HepG2 (cell line): ENCODE data around the gene ZBTB7B. TPM values are rescaled to one million over a fixed set of nuclear protein-coding genes. Genes with fewer than 3 reads are reported as not detected.

Experiments used
- AKNA ChIP-seq: sonication (generic); formaldehyde crosslinking; IDR thresholded peaks from 2 replicates; pipeline ENCODE4 v1.4.0; 2020; ENCODE audit warnings: missing genetic modification reagents, borderline replicate concordance
- ARID2 ChIP-seq: sonication (generic); formaldehyde crosslinking; IDR thresholded peaks from 2 replicates; pipeline ENCODE4 v1.8.1; 2022; ENCODE audit warnings: mild to moderate bottlenecking, missing genetic modification reagents, borderline replicate concordance
- CCDC6 ChIP-seq: sonication (generic); formaldehyde crosslinking; IDR thresholded peaks from 2 replicates; pipeline ENCODE4 v1.8.1; 2022; ENCODE audit warnings: mild to moderate bottlenecking, missing genetic modification reagents, moderate library complexity
- CREB1 ChIP-seq, 2 experiments: fragments of 450-650 bp in 1 of 2; IDR thresholded peaks; 2 replicates each; pipeline ENCODE4 v1.6.1; 2016 to 2017; ENCODE audit warnings: control low read depth in 1 of 2, mild to moderate bottlenecking in 1 of 2, missing compliant biosample characterization in 1 of 2, missing genetic modification characterization in 1 of 2
- DPF2 ChIP-seq: sonication (generic); formaldehyde crosslinking; IDR thresholded peaks from 2 replicates; pipeline ENCODE4 v1.4.0; 2020; ENCODE audit warnings: mild to moderate bottlenecking, low read depth, missing genetic modification reagents, borderline replicate concordance
- EED ChIP-seq: sonication (generic); formaldehyde crosslinking; IDR thresholded peaks from 2 replicates; pipeline ENCODE4 v1.5.0; 2020; ENCODE audit warnings: mild to moderate bottlenecking, missing genetic modification reagents
- FOXO4 ChIP-seq: sonication (generic); formaldehyde crosslinking; conservative IDR thresholded peaks from 2 replicates; pipeline ENCODE4 v1.8.1; 2023; ENCODE audit warnings: missing genetic modification reagents
- HNRNPLL ChIP-seq: fragments of 200-400 bp; formaldehyde crosslinking; IDR thresholded peaks from 2 replicates; pipeline ENCODE4 v1.6.1; 2017; ENCODE audit warnings: mild to moderate bottlenecking, low read depth, low read length; ENCODE audit not compliant: poor library complexity, severe bottlenecking
- PATZ1 ChIP-seq: sonication (generic); formaldehyde crosslinking; IDR thresholded peaks from 2 replicates; pipeline ENCODE4 v1.4.0; 2020; ENCODE audit warnings: missing genetic modification reagents
- SETDB1 ChIP-seq: sonication (generic); formaldehyde crosslinking; IDR thresholded peaks from 2 replicates; pipeline ENCODE4 v1.5.1; 2020; ENCODE audit warnings: missing genetic modification reagents, mild to moderate bottlenecking, borderline replicate concordance
- YEATS4 ChIP-seq: sonication (generic); formaldehyde crosslinking; IDR thresholded peaks from 2 replicates; pipeline ENCODE4 v1.4.0; 2020; ENCODE audit warnings: missing genetic modification reagents, borderline replicate concordance
- ZNF496 ChIP-seq: sonication (generic); formaldehyde crosslinking; IDR thresholded peaks from 2 replicates; pipeline ENCODE4 v1.8.1; 2023; ENCODE audit warnings: mild to moderate bottlenecking, moderate library complexity, missing genetic modification reagents; ENCODE audit not compliant: insufficient replicate concordance
- ZNF513 ChIP-seq: sonication (generic); formaldehyde crosslinking; conservative IDR thresholded peaks from 2 replicates; pipeline ENCODE4 v1.5.0; 2020; ENCODE audit warnings: missing genetic modification reagents
- ZNF556 ChIP-seq: sonication (generic); formaldehyde crosslinking; IDR thresholded peaks from 2 replicates; pipeline ENCODE4 v1.4.0; 2020; ENCODE audit warnings: mild to moderate bottlenecking, missing genetic modification reagents, borderline replicate concordance
- ZNF564 ChIP-seq: sonication (generic); formaldehyde crosslinking; IDR thresholded peaks from 2 replicates; pipeline ENCODE4 v1.8.1; 2023; ENCODE audit warnings: mild to moderate bottlenecking, missing genetic modification reagents
- ZNF766 ChIP-seq: sonication (generic); formaldehyde crosslinking; IDR thresholded peaks from 2 replicates; pipeline ENCODE4 v1.5.0; 2020; ENCODE audit warnings: missing genetic modification reagents, borderline replicate concordance
- ZSCAN29 ChIP-seq: sonication (generic); formaldehyde crosslinking; conservative IDR thresholded peaks from 2 replicates; pipeline ENCODE4 v1.4.0; 2020; ENCODE audit warnings: mild to moderate bottlenecking, missing genetic modification reagents
- polyA plus RNA-seq, 8 experiments: library from polyadenylated mRNA; depleted of rRNA in 3 of 8; stranded (reverse) in 7 of 8; unstranded in 1 of 8; fragments of >200 nt; fragmentation: Illumina TruSeq in 4 of 8; extraction: Trizol in 4 of 8; gene quantifications; 2 replicates each; pipeline versions ENCODE4 v1.2.1 to v1.2.3, GENCODE V29; 2011 to 2016; ENCODE audit warnings: low read depth in 4 of 8, missing spikeins in 1 of 8, mixed read lengths in 1 of 8; ENCODE audit not compliant: insufficient read depth in 1 of 8
- total RNA-seq, 5 experiments: library from RNA; depleted of rRNA; stranded (reverse); fragments of >200 nt; fragmentation: Illumina TruSeq; extraction: Trizol; gene quantifications; 2 replicates each; pipeline ENCODE4 v1.2.3, GENCODE V29; 2016; ENCODE audit warnings: low read depth in 1 of 5

ZBTB7B gene
- total and polyA plus RNA-seq, 2 of the 13 experiments (the other 11 are each of a cell fraction or from before 2014, with no cell fraction given) = 15.5 to 17.5 TPM

GRCh38 chr1:154961207-154962155 lies 41.1 kb upstream of the ZBTB7B start, which contains the start of gene PYGO2 (continued):
- TF ChIP-seq FOXO4 (CRISPR knock-in tag) = 0 out of 2 replicates have a peak, but pooled peaks have one; percentile 53
- no peak; the same call in 1 of the 2 replicates for TF ChIP-seq ZSCAN29
- TF ChIP-seq EED = peak; percentile 85
- no peak for TF ChIP-seq SETDB1 (CRISPR knock-in tag)
- TF ChIP-seq ZNF556 = peak; percentile 60; the same call in 1 of the 2 replicates
- peak; percentile 90; the same call in 1 of the 2 replicates for TF ChIP-seq ZNF766 (CRISPR knock-in tag)
- TF ChIP-seq HNRNPLL = peak; percentile 98
- TF ChIP-seq ZNF513 (CRISPR knock-in tag) = 0 out of 2 replicates have a peak, but pooled peaks have one; percentile 87
- no peak for TF ChIP-seq DPF2 (CRISPR knock-in tag)
- 0 out of 2 replicates have a peak, but pooled peaks have one; percentile 66 for TF ChIP-seq AKNA
- TF ChIP-seq ZNF564 (CRISPR knock-in tag) = peak; percentile 78; the same call in 1 of the 2 replicates
- no peak for TF ChIP-seq ARID2 (CRISPR knock-in tag)
- TF ChIP-seq YEATS4 (CRISPR knock-in tag) = peak; percentile 93
- no peak for TF ChIP-seq CREB1 (IDR thresholded peaks at IDR 0.05)
- no peak for TF ChIP-seq CREB1 (CRISPR knock-in tag; IDR thresholded peaks at IDR 0.05)
- TF ChIP-seq CCDC6 (CRISPR knock-in tag) = peak; percentile 93
- TF ChIP-seq PATZ1 = peak; percentile 97
- no peak for TF ChIP-seq ZNF496 (CRISPR knock-in tag)
